Smooth muscle cell (in vitro differentiated cells): ENCODE data around the gene FUBP3. TPM values are rescaled to one million over a fixed set of nuclear protein-coding genes. Genes with fewer than 3 reads are reported as not detected.

Source experiments
- DNase-seq: peaks from one replicate; lab custom pipeline; 2025; ENCODE audit not compliant: unreplicated experiment; lab: John Stamatoyannopoulos, UW
- H2AFZ ChIP-seq: fragments of 200-600 bp; sonication (generic); 2 replicates; pipeline ENCODE4 v1.6.0; 2016; ENCODE audit warnings: antibody characterized with exemption, low read depth, mild to moderate bottlenecking
- H3F3A ChIP-seq: fragments of 200-600 bp; sonication (generic); 2 replicates; pipeline ENCODE4 v1.6.0; 2017; ENCODE audit warnings: antibody characterized with exemption, low read depth
- H3K27ac ChIP-seq: fragments of 200-600 bp; sonication (generic); 2 replicates; pipeline ENCODE4 v1.5.1; 2016; ENCODE audit warnings: low read depth, mild to moderate bottlenecking
- H3K27me3 ChIP-seq: fragments of 200-600 bp; sonication (generic); 2 replicates; pipeline ENCODE4 v1.6.1; 2016; ENCODE audit warnings: low read depth, mild to moderate bottlenecking
- H3K36me3 ChIP-seq: fragments of 200-600 bp; sonication (generic); 2 replicates; pipeline ENCODE4 v1.5.1; 2016; ENCODE audit warnings: low read depth
- H3K4me1 ChIP-seq: fragments of 200-600 bp; sonication (generic); 2 replicates; pipeline ENCODE4 v1.5.1; 2016; ENCODE audit warnings: low read depth
- H3K4me2 ChIP-seq: fragments of 200-600 bp; sonication (generic); 2 replicates; pipeline ENCODE4 v1.6.0; 2016; ENCODE audit warnings: mild to moderate bottlenecking
- H3K4me3 ChIP-seq: fragments of 200-600 bp; sonication (generic); 2 replicates; pipeline ENCODE4 v1.5.1; 2016; ENCODE audit warnings: mild to moderate bottlenecking
- H3K79me2 ChIP-seq: fragments of 200-600 bp; sonication (generic); 2 replicates; pipeline ENCODE4 v1.6.0; 2016; ENCODE audit warnings: low read depth, mild to moderate bottlenecking
- H3K9ac ChIP-seq: fragments of 200-600 bp; sonication (generic); 2 replicates; pipeline ENCODE4 v1.6.0; 2016; ENCODE audit warnings: low read depth
- H3K9me3 ChIP-seq: fragments of 200-600 bp; sonication (generic); replicated peaks from 2 replicates; pipeline ENCODE4 v1.5.1; 2016; ENCODE audit warnings: low read depth
- H4K20me1 ChIP-seq: fragments of 200-600 bp; sonication (generic); 2 replicates; pipeline ENCODE4 v1.6.0; 2016; ENCODE audit warnings: low read depth
- WGBS: methylation state at CpG from one replicate; pipeline ENCODE4 v1.1.7; 2016; ENCODE audit warnings: low lambda C conversion rate; 5-methylcytosine and 5-hydroxymethylcytosine counted together
- polyA plus RNA-seq: library from polyadenylated mRNA; unstranded; fragments of >200 nt; fragmentation: Nextera tagmentation; extraction: Ambion mirVana; gene quantifications from 2 replicates; pipeline ENCODE4 v1.2.1, GENCODE V29; 2016
- total RNA-seq: library from RNA; depleted of rRNA; stranded (reverse); fragments of >200 nt; gene quantifications from 2 replicates; pipeline ENCODE4 v1.2.3, GENCODE V29; 2014
- TF ChIP-seq, protein P1 (sequence below): fragments of 200-600 bp; sonication (generic); IDR thresholded peaks from 2 replicates; pipeline ENCODE4 v1.5.1; 2017; ENCODE audit warnings: borderline replicate concordance, mild to moderate bottlenecking, antibody characterized with exemption; ENCODE audit not compliant: insufficient read depth, poor library complexity, severe bottlenecking

Gene FUBP3
- total and polyA plus RNA-seq, 2 experiments from 2014 or later = 46.9 to 52.5 TPM

DNA sequence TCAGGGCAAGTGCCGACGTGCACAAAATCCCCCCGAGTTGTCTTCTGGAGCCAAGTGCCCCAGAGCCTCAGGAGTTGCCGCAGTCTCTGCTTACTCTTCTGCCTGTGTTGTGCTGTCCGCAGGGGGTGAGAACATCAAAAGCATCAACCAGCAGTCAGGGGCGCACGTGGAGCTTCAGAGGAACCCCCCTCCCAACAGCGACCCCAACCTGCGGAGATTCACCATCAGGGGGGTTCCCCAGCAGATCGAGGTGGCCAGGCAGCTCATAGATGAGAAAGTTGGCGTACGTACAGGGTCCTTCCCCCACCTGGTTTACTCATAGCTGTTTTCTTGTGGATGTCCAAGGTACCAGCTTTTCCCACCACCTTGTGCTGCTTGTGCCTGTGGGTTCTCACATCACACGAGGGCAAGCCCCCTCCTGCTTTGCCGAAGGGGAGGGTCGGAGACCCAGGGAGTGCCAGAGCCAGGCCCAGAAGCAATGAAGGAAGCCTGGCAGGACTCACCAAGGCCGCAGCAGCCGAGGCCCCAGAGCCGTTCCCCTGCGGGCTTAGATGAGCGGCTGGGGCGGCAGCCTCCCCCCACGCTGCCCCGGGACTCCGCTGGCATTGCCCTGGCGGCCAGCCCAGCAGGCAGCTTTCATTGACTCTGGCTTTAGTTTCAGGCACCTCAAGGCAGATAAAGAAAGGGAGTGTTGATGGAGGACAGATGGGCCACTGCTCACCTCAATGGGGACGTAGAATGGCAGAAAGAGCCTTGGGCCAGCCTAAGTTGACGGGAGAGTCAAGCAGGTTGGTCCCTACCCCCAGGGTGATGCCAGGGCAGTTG, 51.3 kb downstream of the FUBP3 start:
- no peaks in the 10 kb centered on the region for H3K9me3 ChIP-seq
- H3K27ac ChIP-seq = no peak overlapping the region
- H3K4me2 ChIP-seq = no peak overlapping the region
- TF ChIP-seq, protein P1, sequence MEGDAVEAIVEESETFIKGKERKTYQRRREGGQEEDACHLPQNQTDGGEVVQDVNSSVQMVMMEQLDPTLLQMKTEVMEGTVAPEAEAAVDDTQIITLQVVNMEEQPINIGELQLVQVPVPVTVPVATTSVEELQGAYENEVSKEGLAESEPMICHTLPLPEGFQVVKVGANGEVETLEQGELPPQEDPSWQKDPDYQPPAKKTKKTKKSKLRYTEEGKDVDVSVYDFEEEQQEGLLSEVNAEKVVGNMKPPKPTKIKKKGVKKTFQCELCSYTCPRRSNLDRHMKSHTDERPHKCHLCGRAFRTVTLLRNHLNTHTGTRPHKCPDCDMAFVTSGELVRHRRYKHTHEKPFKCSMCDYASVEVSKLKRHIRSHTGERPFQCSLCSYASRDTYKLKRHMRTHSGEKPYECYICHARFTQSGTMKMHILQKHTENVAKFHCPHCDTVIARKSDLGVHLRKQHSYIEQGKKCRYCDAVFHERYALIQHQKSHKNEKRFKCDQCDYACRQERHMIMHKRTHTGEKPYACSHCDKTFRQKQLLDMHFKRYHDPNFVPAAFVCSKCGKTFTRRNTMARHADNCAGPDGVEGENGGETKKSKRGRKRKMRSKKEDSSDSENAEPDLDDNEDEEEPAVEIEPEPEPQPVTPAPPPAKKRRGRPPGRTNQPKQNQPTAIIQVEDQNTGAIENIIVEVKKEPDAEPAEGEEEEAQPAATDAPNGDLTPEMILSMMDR = no peak
- no peak overlapping the region for H3K4me3 ChIP-seq
- no peaks in the 10 kb centered on the region for H3F3A ChIP-seq
- H3K79me2 ChIP-seq = no peaks in the 10 kb centered on the region
- no peaks in the 10 kb centered on the region for H3K4me1 ChIP-seq
- peaks cover 6% of the 10 kb centered on the region for H3K36me3 ChIP-seq
- no peak for DNase-seq
- no peak overlapping the region for H3K9ac ChIP-seq
- peaks cover 19% of the 10 kb centered on the region for H4K20me1 ChIP-seq
- H3K27me3 ChIP-seq = no peaks in the 10 kb centered on the region
- 98% methylated on average over 27 of the region's 27 CpGs for WGBS
- H2AFZ ChIP-seq = no peak overlapping the region

GRCh38 chr9:130631331-130632080, 52.1 kb downstream of the FUBP3 start:
- Histone ChIP-seq H4K20me1 (peaks cover 19% of the 10 kb centered on the region), H3K27me3 (no peaks in the 10 kb centered on the region), H3K4me2 (no peak overlapping the region), H3F3A (no peaks in the 10 kb centered on the region), H3K4me3 (no peak overlapping the region), H3K4me1 (no peaks in the 10 kb centered on the region), H3K36me3 (no peaks in the 10 kb centered on the region), H3K9me3 (no peaks in the 10 kb centered on the region), H3K79me2 (no peaks in the 10 kb centered on the region), H3K9ac (no peak overlapping the region), H2AFZ (no peak overlapping the region), H3K27ac (no peak overlapping the region)
- WGBS = 97% methylated on average over 22 of the region's 22 CpGs
- DNase-seq = no peak
- TF ChIP-seq, protein P1 = no peak

- Histone ChIP-seq H2AFZ (no peak overlapping the region), H3K4me2 (no peak overlapping the region), H3K4me1 (no peaks in the 10 kb centered on the region), H3K36me3 (peaks cover 4% of the 10 kb centered on the region), H3K4me3 (no peak overlapping the region), H3K27me3 (no peaks in the 10 kb centered on the region), H3K9ac (no peak overlapping the region), H3K9me3 (no peaks in the 10 kb centered on the region), H3K27ac (no peak overlapping the region), H3F3A (no peaks in the 10 kb centered on the region), H4K20me1 (peaks cover 19% of the 10 kb centered on the region), H3K79me2 (no peaks in the 10 kb centered on the region)
- DNase-seq = no peak
- 91% methylated on average over 11 of the region's 13 CpGs for WGBS
- TF ChIP-seq, protein P1 = no peak
These were observed 52.8 kb downstream of the FUBP3 start for GRCh38 chr9:130632081-130632710.
